Caki2 (cell line): Measurements from ENCODE around the gene NMNAT2. TPM values are rescaled to one million over a fixed set of nuclear protein-coding genes. Genes with fewer than 3 reads are reported as not detected.

Experiments
- total RNA-seq: library from RNA; depleted of rRNA; stranded (reverse); fragments of >200 nt; shearing (Covaris generic); gene quantifications from 2 replicates; pipeline ENCODE4 v1.2.3, GENCODE V29; 2014; ENCODE audit warnings: low replicate concordance; rRNA removed

The NMNAT2 gene
- total RNA-seq, 1 experiment from 2014 or later, result 0.24 TPM

Other genes with a start within 250 kb of the NMNAT2 start
- gene LAMC2, start 232.1 kb downstream of the NMNAT2 start, total RNA-seq, result 92.0 and 97.5 TPM in 2 replicates
- gene SMG7, start 54.1 kb upstream of the NMNAT2 start, total RNA-seq, result 15.1 and 35.5 TPM in 2 replicates
- gene NCF2, start 172.1 kb upstream of the NMNAT2 start, total RNA-seq, result 3.1 and 9.9 TPM in 2 replicates
- gene ARPC5, start 217.4 kb upstream of the NMNAT2 start, total RNA-seq, result 86.9 and 128 TPM in 2 replicates
- gene APOBEC4, start 234.9 kb upstream of the NMNAT2 start, total RNA-seq, result not detected in 2 replicates